ENCODE data around the gene PRRT4.
A peak's percentile ranks its signal among the peaks of the same experiment; 100 is the strongest.

The PRRT4 gene

DNA sequence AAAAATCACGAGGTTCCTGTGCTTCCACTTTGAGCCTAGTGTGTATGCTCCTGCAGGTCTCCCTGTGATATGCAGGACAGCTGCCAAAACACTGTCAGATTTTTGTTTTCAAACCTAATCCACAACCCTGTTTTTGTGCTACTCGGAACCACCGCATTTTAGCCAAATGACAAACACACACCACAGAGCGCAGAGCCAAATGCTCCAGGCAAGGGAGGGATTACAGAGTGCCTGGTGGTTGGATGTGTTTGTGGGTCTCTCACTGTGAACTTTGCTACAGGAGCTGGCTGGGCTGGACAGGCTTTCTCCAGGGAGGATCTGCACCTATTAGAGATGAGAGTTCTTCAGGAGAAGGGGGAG is 12.0 kb downstream of the PRRT4 start:
- no peaks in the 10 kb centered on the region for H3K9me3 ChIP-seq (ENCODE audit: control insufficient read depth, low read length)
- no peak overlapping the region for H3K27ac ChIP-seq (ENCODE audit: insufficient read depth, low read depth, low read length, poor library complexity, severe bottlenecking)
- H3K36me3 ChIP-seq (ENCODE audit: control insufficient read depth, insufficient read depth, low read length): no peaks in the 10 kb centered on the region
- H3K4me3 ChIP-seq (ENCODE audit: insufficient read depth, low read depth, low read length): no peak overlapping the region
- peaks cover 6% of the 10 kb centered on the region for H3K4me1 ChIP-seq (ENCODE audit: control insufficient read depth, insufficient read depth, low read length)
- H3K27me3 ChIP-seq (ENCODE audit: control insufficient read depth, insufficient read depth, low read length, poor library complexity, severe bottlenecking): peaks cover 66% of the 10 kb centered on the region
- WGBS, 2 experiments: 57 to 61% methylated on average over 4 of the region's 4 CpGs

DNA sequence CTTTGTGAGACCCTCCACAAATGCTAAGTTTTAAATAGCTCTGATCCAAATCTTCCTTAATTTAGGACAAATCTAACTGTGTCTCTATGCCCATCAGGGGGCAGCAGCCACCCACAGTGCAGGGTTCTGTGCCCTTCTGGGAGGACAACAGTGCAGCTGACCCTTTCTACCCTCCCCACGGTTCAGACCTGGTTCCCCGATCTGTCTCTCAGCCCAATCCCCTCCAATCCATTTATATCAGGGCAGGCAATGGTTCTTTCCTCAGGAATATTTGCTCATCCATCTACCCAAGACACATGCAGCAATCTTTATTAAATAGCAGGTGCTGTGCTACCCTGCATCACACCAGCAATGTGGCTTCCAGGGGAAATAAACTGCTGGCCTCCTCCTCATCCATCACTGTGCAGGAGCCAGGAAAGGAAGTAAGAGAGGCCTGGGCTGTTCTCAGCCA is 13.8 kb downstream of the PRRT4 start:
- WGBS, 2 experiments: 18 to 24% methylated on average over 2 of the region's 2 CpGs
- H3K27ac ChIP-seq (ENCODE audit: insufficient read depth, low read depth, low read length, poor library complexity, severe bottlenecking): no peak overlapping the region
- H3K9me3 ChIP-seq (ENCODE audit: control insufficient read depth, low read length): no peaks in the 10 kb centered on the region
- H3K4me3 ChIP-seq (ENCODE audit: insufficient read depth, low read depth, low read length): no peak overlapping the region
- H3K4me1 ChIP-seq (ENCODE audit: control insufficient read depth, insufficient read depth, low read length): peaks cover under 1% of the 10 kb centered on the region
- no peaks in the 10 kb centered on the region for H3K36me3 ChIP-seq (ENCODE audit: control insufficient read depth, insufficient read depth, low read length)
- peaks cover 49% of the 10 kb centered on the region for H3K27me3 ChIP-seq (ENCODE audit: control insufficient read depth, insufficient read depth, low read length, poor library complexity, severe bottlenecking)

DNA sequence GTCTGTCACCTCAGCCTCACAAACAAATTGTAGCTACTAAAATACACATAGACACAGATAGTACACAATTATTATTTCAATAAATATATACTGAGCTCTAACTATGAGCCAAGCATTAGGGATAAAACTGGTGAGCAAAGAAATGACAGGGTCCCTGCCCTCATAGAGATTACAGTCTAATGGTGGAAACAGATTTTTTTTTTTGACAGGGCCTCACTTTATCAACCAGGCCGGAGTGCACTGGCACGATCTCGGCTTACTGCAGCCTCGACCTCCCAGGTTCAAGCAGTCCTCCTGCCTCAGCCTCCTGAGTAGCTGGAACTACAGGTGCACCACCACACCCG is 17.1 kb downstream of the PRRT4 start:
- Histone ChIP-seq H3K4me3 (ENCODE audit: insufficient read depth, low read depth, low read length) (no peak overlapping the region), H3K4me1 (ENCODE audit: control insufficient read depth, insufficient read depth, low read length) (no peaks in the 10 kb centered on the region), H3K36me3 (ENCODE audit: control insufficient read depth, insufficient read depth, low read length) (no peaks in the 10 kb centered on the region), H3K27ac (ENCODE audit: insufficient read depth, low read depth, low read length, poor library complexity, severe bottlenecking) (no peak overlapping the region), H3K27me3 (ENCODE audit: control insufficient read depth, insufficient read depth, low read length, poor library complexity, severe bottlenecking) (peaks cover 16% of the 10 kb centered on the region), H3K9me3 (ENCODE audit: control insufficient read depth, low read length) (no peaks in the 10 kb centered on the region)
- WGBS, 2 experiments: 90 to 95% methylated on average over 5 of the region's 5 CpGs

DNA sequence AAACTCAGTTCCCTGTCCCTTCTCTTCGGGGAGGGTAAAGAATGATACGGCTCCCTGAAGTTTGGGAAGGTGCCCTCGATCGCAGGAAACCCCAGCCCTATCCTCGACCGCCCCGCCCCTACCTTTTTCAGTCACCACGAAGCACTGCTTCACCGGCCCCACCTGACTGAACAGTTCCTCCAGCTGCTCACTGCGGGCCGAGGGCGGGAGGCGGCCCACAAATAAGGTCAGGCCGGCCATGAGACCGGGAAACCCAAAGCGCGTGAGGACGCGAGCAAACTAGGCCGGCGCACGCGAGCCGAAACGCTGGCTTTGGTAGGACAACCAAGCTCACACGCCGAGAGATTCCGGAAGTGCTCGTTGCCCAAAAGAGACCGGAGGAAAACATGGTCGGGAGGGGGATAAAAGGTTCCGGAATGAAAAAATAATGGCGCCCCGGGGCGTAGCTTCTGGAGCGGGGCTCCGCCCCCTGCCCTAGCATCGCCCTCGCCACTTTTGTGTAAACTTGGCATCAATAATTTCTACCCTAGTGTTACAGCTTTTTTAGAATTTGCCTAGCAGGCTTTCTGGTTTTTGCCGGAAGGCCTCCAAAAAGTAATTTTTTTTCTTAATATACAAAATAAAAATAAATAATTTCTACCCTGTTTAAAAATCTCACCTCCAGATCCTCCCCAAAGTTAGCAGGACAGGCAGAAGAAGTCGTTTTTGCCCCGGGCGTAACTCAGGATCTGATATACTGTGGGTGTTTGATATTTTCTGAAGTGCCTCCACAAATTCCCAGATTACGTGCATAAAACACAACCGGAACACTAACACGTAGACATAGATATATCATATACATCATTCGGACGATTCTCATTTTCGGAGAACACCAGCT is 17.7 kb downstream of the PRRT4 start, which contains the start of gene RBM28:
TSS of gene RBM28 (minus strand) at position 355 of the 877 bp plus-strand sequence. CDS start at position 240, 115 bp downstream.
- H3K27ac ChIP-seq (ENCODE audit: insufficient read depth, low read depth, low read length, poor library complexity, severe bottlenecking): peak within 1 kb of the TSS; percentile 68
- H3K4me3 ChIP-seq (ENCODE audit: insufficient read depth, low read depth, low read length): peak within 1 kb of the TSS; percentile 82
- WGBS, 2 experiments: 14% methylated on average over 45 to 49 of the region's 49 CpGs
- H3K4me1 ChIP-seq (ENCODE audit: control insufficient read depth, insufficient read depth, low read length): no peaks in the 10 kb centered on the region
- no peaks in the 10 kb centered on the region for H3K36me3 ChIP-seq (ENCODE audit: control insufficient read depth, insufficient read depth, low read length)
- peaks cover 10% of the 10 kb centered on the region for H3K27me3 ChIP-seq (ENCODE audit: control insufficient read depth, insufficient read depth, low read length, poor library complexity, severe bottlenecking)
- H3K9me3 ChIP-seq (ENCODE audit: control insufficient read depth, low read length): no peaks in the 10 kb centered on the region

DNA sequence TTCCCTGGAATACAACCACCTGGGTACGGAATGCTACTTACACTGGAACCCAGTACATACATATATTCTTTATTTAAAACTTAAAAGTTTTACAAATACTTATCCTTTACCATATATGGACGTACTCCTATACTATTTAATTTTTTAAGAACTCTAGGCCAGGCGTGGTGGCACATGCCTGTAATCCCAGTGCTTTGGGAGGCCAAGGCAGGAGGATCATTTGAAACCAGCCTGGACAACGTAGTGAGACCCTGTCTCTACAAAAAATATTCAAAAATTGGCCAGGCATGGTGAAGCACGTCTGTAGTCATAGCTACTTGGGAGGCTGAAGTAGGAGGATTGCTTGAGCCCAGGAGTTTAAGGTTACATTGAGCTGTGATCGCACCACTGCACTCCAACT is 19.8 kb downstream of the PRRT4 start:
- Histone ChIP-seq H3K36me3 (ENCODE audit: control insufficient read depth, insufficient read depth, low read length) (peaks cover 9% of the 10 kb centered on the region), H3K4me1 (ENCODE audit: control insufficient read depth, insufficient read depth, low read length) (no peaks in the 10 kb centered on the region), H3K4me3 (ENCODE audit: insufficient read depth, low read depth, low read length) (no peak overlapping the region), H3K27ac (ENCODE audit: insufficient read depth, low read depth, low read length, poor library complexity, severe bottlenecking) (no peak overlapping the region), H3K27me3 (ENCODE audit: control insufficient read depth, insufficient read depth, low read length, poor library complexity, severe bottlenecking) (no peaks in the 10 kb centered on the region), H3K9me3 (ENCODE audit: control insufficient read depth, low read length) (no peaks in the 10 kb centered on the region)
- WGBS, 2 experiments: 93% methylated on average over 6 of the region's 6 CpGs

DNA sequence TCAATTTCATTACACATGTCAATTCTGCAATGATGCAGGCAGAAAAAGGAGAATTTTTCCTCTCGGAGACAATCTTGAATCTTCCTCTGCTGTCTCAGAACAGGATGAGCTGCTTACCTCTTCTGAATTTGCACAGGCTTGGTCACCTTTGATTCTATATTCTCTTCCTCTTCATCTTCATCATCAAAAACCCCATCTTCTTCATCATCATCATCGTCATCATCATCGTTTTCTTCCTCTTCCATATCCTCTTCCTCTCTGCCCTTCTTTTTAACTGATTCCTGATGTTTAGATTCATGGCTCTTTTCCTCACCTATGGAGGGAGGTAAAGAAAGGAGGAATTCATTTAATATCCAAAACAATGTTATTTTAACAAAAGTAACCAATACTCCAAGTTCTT is 25.8 kb downstream of the PRRT4 start:
- Histone ChIP-seq H3K27ac (ENCODE audit: insufficient read depth, low read depth, low read length, poor library complexity, severe bottlenecking) (no peak overlapping the region), H3K9me3 (ENCODE audit: control insufficient read depth, low read length) (no peaks in the 10 kb centered on the region), H3K36me3 (ENCODE audit: control insufficient read depth, insufficient read depth, low read length) (peaks cover 49% of the 10 kb centered on the region), H3K4me1 (ENCODE audit: control insufficient read depth, insufficient read depth, low read length) (no peaks in the 10 kb centered on the region), H3K27me3 (ENCODE audit: control insufficient read depth, insufficient read depth, low read length, poor library complexity, severe bottlenecking) (no peaks in the 10 kb centered on the region), H3K4me3 (ENCODE audit: insufficient read depth, low read depth, low read length) (no peak overlapping the region)
- 87 to 95% methylated on average over 3 of the region's 3 CpGs for WGBS, 2 experiments

DNA sequence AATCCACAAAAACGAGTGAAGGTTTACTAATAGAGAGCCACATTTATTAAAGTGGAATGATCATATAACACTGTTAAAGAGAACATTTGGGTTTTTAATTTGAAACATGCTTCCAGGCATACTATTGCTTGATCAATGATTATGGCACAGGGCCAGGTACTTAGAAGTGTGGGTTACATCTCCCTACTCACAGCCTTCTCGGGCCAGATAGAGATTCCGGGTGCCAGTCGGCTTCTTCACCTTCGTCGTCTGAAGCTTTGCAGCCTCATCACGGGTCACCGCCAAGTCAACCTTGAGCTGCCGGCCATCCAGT is 37.2 kb downstream of the PRRT4 start:
- no peak overlapping the region for H3K27ac ChIP-seq (ENCODE audit: insufficient read depth, low read depth, low read length, poor library complexity, severe bottlenecking)
- H3K4me1 ChIP-seq (ENCODE audit: control insufficient read depth, insufficient read depth, low read length): no peaks in the 10 kb centered on the region
- peaks cover 41% of the 10 kb centered on the region for H3K36me3 ChIP-seq (ENCODE audit: control insufficient read depth, insufficient read depth, low read length)
- H3K4me3 ChIP-seq (ENCODE audit: insufficient read depth, low read depth, low read length): no peak overlapping the region
- 92 to 93% methylated on average over 9 of the region's 9 CpGs for WGBS, 2 experiments
- H3K27me3 ChIP-seq (ENCODE audit: control insufficient read depth, insufficient read depth, low read length, poor library complexity, severe bottlenecking): no peaks in the 10 kb centered on the region
- no peaks in the 10 kb centered on the region for H3K9me3 ChIP-seq (ENCODE audit: control insufficient read depth, low read length)

DNA sequence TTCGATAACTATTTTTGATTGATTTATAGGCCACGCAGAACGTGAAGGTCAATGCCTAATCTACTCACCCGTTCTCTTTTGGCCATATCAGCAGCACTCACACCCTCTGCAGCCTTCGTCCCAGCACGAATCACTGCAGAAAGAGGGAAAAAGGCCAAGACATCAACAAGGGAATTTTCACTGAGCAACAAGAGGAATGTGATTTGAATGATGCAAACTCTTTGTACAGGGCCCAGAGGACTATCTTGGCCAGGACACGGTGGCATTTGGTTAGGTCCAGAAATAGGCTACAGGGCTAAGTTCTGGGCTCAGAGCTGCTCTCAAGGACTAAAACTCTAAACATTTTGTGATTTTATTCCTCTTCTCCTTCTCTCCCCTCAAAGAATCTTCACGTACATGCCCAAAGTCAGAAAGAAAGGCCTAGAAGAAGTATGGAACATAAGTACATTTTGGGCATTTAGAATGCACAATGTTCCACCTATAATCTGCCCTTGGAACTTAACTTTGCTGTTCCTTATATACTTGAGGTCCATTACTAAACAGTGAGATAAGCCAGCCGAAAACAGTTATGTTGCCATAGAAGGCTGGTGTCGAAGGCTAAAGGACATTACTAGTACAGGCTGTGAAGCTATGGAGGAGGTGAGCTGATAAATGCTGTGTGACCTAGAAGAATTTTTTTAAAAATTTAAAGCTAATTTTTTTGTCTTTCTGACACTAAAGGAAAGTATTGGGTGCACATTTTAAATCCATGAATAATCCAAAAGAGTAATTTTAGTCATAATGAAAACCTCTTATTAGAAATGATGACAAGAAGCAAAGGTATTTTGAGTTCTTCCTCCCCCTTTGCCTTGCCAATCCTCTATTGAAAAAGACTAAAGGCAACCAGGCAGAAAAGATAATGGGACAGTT is 37.8 kb downstream of the PRRT4 start:
- WGBS, 2 experiments: 95 to 96% methylated on average over 9 to 10 of the region's 10 CpGs
- Histone ChIP-seq H3K9me3 (ENCODE audit: control insufficient read depth, low read length) (no peaks in the 10 kb centered on the region), H3K4me3 (ENCODE audit: insufficient read depth, low read depth, low read length) (no peak overlapping the region), H3K36me3 (ENCODE audit: control insufficient read depth, insufficient read depth, low read length) (peaks cover 37% of the 10 kb centered on the region), H3K4me1 (ENCODE audit: control insufficient read depth, insufficient read depth, low read length) (no peaks in the 10 kb centered on the region), H3K27ac (ENCODE audit: insufficient read depth, low read depth, low read length, poor library complexity, severe bottlenecking) (no peak overlapping the region), H3K27me3 (ENCODE audit: control insufficient read depth, insufficient read depth, low read length, poor library complexity, severe bottlenecking) (no peaks in the 10 kb centered on the region)

DNA sequence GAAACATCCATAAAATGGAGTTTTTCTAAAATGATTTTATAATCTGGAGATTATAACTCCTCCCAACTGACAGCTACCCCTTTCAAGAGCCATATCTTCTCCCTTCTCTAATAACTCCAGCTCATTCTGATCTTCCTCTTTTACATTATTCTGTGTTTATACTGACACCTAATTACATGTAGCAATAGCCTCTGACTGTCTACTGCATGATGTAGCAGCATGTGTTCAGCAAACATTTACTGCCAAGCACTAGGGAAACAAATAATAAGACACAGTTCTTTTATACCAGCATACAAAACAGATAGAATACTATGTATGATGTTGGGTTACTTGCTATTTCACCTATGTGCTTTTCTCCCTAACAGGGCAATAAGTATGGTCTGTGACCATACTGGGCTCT is 38.5 kb downstream of the PRRT4 start:
- Histone ChIP-seq H3K36me3 (ENCODE audit: control insufficient read depth, insufficient read depth, low read length) (peaks cover 39% of the 10 kb centered on the region), H3K27me3 (ENCODE audit: control insufficient read depth, insufficient read depth, low read length, poor library complexity, severe bottlenecking) (no peaks in the 10 kb centered on the region), H3K9me3 (ENCODE audit: control insufficient read depth, low read length) (no peaks in the 10 kb centered on the region), H3K27ac (ENCODE audit: insufficient read depth, low read depth, low read length, poor library complexity, severe bottlenecking) (no peak overlapping the region), H3K4me3 (ENCODE audit: insufficient read depth, low read depth, low read length) (no peak overlapping the region), H3K4me1 (ENCODE audit: control insufficient read depth, insufficient read depth, low read length) (no peaks in the 10 kb centered on the region)

DNA sequence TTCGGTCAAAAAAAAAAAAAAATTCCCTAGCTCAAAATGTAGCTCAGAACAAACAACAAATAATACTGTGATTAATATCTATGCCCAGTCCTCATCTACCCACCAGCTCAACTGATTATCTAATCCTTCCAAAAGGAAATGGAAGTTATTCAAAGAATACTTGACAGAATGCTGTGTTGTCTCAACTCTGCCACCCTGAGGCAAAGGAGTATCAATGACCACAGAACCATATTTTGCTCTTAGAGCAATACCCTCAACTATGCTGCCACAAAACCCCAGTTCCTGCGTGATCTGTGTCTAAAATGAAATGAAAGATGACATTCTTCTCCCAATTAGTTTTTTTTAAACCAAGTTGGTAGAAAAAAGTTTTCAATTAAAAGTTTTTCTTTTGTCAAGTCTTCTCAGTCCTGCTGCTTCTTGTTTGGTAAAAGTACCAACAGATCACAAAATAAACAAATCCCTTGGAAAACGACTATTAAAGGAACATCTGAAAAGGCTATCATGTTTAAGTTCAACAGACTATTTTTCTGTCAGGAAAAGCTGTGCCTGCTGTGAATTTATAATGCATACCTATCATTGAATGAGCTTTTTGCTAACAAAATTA is 39.3 kb downstream of the PRRT4 start:
- peaks cover 47% of the 10 kb centered on the region for H3K36me3 ChIP-seq (ENCODE audit: control insufficient read depth, insufficient read depth, low read length)
- H3K4me3 ChIP-seq (ENCODE audit: insufficient read depth, low read depth, low read length): no peak overlapping the region
- no peaks in the 10 kb centered on the region for H3K27me3 ChIP-seq (ENCODE audit: control insufficient read depth, insufficient read depth, low read length, poor library complexity, severe bottlenecking)
- 82 to 97% methylated on average over 2 to 3 of the region's 3 CpGs for WGBS, 2 experiments
- H3K27ac ChIP-seq (ENCODE audit: insufficient read depth, low read depth, low read length, poor library complexity, severe bottlenecking): no peak overlapping the region
- no peaks in the 10 kb centered on the region for H3K4me1 ChIP-seq (ENCODE audit: control insufficient read depth, insufficient read depth, low read length)
- H3K9me3 ChIP-seq (ENCODE audit: control insufficient read depth, low read length): no peaks in the 10 kb centered on the region

All from ectodermal cell (in vitro differentiated cells).